Measurements from ENCODE around the gene NDUFB11. TPM values are rescaled to one million over a fixed set of nuclear protein-coding genes. Genes with fewer than 3 reads are reported as not detected.
"Not testable (repeated sequence)": the region's sequence is repeated elsewhere in the genome, so short reads cannot be mapped to it uniquely, and the experiment has no call there.

Gene NDUFB11
- total RNA-seq, 4 donors from 2014 or later, result 105 to 172 (median 168) TPM

DNA sequence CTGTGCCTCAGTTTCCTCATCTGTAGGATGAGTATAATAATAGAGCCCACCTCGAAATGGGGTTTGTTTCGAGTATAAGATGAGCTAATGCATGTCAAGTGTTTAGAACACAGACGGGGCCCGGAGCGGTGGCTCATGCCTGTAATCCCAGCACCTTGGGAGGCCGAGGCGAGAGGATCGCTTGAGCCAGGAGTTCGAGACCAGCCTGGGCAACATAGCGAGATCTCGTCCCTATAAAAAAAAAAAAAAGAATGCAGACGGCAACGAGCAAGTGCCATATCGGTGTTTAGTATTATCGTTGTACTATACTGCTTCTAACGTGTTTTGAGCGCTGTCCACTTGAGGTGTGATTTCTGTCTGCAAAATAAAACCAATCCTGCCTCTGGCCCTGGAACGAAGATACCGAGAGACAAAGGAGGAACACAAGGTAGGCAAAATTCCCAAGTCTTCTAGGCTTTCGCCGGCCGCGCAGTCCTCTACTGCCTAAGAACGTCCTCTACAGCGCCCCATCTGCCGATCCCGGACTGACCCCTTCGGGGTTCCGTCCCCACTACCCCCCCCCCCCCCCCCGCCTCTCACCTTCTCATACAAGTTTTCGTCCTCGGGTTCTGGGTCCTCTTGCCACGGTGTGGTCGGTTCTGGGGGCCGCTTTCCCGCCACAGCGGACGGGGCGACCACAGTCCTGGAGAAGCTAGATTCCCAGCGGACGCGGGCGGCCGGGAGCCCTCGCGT is 442 bp downstream of the NDUFB11 start:
- ATAC-seq, result peak; percentile 29 to 43
- H3K27me3 ChIP-seq, result no peaks in the 10 kb centered on the region
- H3K36me3 ChIP-seq, result no peaks in the 10 kb centered on the region
- peak in 1 of 2 donors; percentile 43 for DNase-seq
- H3K27ac ChIP-seq, result peak overlapping the region; percentile 95 to 99 (median 96)
- intact Hi-C loops (cut with DNase I; ENCODE audit: low total_unique reads), result loop anchor here (1.0 to 10.0 kb wide), 2 partner anchors 15 to 341 kb away; partner anchors contain the start of gene ZNF41
- no peak for TF ChIP-seq POLR2A (IDR thresholded peaks at IDR 0.05)
- TF ChIP-seq, protein P1, sequence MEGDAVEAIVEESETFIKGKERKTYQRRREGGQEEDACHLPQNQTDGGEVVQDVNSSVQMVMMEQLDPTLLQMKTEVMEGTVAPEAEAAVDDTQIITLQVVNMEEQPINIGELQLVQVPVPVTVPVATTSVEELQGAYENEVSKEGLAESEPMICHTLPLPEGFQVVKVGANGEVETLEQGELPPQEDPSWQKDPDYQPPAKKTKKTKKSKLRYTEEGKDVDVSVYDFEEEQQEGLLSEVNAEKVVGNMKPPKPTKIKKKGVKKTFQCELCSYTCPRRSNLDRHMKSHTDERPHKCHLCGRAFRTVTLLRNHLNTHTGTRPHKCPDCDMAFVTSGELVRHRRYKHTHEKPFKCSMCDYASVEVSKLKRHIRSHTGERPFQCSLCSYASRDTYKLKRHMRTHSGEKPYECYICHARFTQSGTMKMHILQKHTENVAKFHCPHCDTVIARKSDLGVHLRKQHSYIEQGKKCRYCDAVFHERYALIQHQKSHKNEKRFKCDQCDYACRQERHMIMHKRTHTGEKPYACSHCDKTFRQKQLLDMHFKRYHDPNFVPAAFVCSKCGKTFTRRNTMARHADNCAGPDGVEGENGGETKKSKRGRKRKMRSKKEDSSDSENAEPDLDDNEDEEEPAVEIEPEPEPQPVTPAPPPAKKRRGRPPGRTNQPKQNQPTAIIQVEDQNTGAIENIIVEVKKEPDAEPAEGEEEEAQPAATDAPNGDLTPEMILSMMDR (IDR thresholded peaks at IDR 0.05 in 4 of 5, conservative IDR thresholded peaks at IDR 0.05 in 1 of 5), result no peak
- H3K4me3 ChIP-seq, result peak overlapping the region; percentile 78 to 96 (median 82)
- no peaks in the 10 kb centered on the region for H3K9me3 ChIP-seq
- in situ Hi-C loops (cut with MboI; ENCODE audit: low sequenced_read_pairs in 4 of 4), result no loop called here
- H3K4me1 ChIP-seq, result peaks cover 8 to 12% of the 10 kb centered on the region in 2 donors

DNA sequence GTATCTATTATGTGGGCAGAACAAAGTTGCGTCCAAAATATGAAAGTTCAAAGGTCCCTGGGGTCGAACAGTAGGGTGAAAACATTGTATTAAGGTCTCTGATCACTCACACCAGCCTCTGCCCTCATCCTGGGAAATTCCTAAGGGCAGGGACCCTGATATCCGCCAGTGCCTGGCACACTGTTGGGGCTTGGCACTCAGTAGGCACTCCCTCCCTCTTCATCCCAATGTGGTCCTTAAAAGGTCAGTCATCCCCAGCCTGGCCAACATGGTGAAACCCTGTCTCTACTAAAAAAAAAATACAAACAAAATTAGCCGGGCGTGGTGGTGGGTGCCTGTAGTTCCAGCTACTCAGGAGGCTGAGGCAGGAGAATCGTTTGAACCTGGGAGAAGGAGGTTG is 6.3 kb downstream of the NDUFB11 start:
- no peaks in the 10 kb centered on the region for H3K36me3 ChIP-seq
- H3K4me3 ChIP-seq, result no peak overlapping the region
- no peak for ATAC-seq
- DNase-seq, result no peak
- in situ Hi-C loops (cut with MboI; ENCODE audit: low sequenced_read_pairs in 4 of 4) (no loop called here), intact Hi-C loops (cut with DNase I; ENCODE audit: low total_unique reads) (loop anchor here (10.0 kb wide), 1 partner anchor 593 kb away; the partner anchor contains the start of gene ZNF674)
- H3K27me3 ChIP-seq, result no peaks in the 10 kb centered on the region
- no peak for TF ChIP-seq POLR2A (IDR thresholded peaks at IDR 0.05)
- TF ChIP-seq, protein P1 (IDR thresholded peaks at IDR 0.05 in 4 of 5, conservative IDR thresholded peaks at IDR 0.05 in 1 of 5), result no peak
- no peaks in the 10 kb centered on the region for H3K9me3 ChIP-seq
- no peaks in the 10 kb centered on the region for H3K4me1 ChIP-seq
- peak overlapping the region in 1 of 4 donors; percentile 46 for H3K27ac ChIP-seq

DNA sequence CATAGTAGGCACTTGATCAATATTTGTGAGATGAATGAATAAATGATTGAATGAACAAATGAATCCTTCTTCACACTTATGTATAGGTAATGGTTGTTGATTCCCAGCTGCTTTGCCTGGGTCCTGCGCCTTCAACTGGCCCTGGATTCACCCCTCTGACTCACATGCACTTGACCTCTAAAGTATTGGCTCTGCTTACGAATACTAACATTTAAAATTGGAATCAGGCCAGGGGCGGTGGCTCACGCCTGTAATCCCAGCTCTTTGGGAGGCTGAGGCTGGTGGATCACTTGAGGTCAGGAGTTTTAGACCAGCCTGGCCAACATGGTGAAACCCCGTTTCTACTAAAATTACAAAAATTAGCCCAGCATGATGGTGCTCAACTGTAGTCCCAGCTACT is 8.9 kb downstream of the NDUFB11 start:
- H3K27me3 ChIP-seq; in situ Hi-C loops (cut with MboI; ENCODE audit: low sequenced_read_pairs in 4 of 4); DNase-seq; H3K36me3 ChIP-seq; H3K4me1 ChIP-seq; H3K27ac ChIP-seq; H3K4me3 ChIP-seq; H3K9me3 ChIP-seq: not testable (repeated sequence)
- ATAC-seq, result peak in 1 of 2 donors; percentile 58
- intact Hi-C loops (cut with DNase I; ENCODE audit: low total_unique reads), result loop anchor here (10.0 kb wide), 1 partner anchor 591 kb away; the partner anchor contains the start of gene ZNF674

DNA sequence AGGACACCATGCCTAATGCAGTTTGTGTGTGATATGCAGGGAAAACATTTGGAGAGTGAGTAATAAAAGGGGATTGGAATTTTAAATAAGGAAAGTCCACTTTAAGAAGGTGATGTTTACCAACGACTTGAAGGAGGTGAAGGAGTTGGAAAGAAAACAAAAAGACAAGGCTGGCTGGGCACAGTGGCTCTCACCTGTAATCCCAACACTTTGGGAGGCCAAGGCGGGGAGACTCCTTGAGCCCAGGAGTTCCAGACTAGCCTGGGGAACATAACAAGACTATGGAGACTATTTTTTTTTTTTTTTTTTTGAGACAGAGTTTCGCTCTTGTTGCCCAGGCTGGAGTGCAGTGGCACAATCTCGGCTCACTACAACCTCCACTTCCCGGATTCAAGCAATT is 11.0 kb downstream of the NDUFB11 start:
- no peaks in the 10 kb centered on the region for H3K27me3 ChIP-seq
- H3K9me3 ChIP-seq, result no peaks in the 10 kb centered on the region
- no peak for TF ChIP-seq POLR2A (IDR thresholded peaks at IDR 0.05)
- TF ChIP-seq, protein P1 (IDR thresholded peaks at IDR 0.05 in 4 of 5, conservative IDR thresholded peaks at IDR 0.05 in 1 of 5), result no peak
- intact Hi-C loops (cut with DNase I; ENCODE audit: low total_unique reads) (loop anchor here (10.0 kb wide), 1 partner anchor 589 kb away; the partner anchor contains the start of gene ZNF674), in situ Hi-C loops (cut with MboI; ENCODE audit: low sequenced_read_pairs in 4 of 4) (no loop called here)
- H3K27ac ChIP-seq, result no peak overlapping the region
- DNase-seq (no peak), ATAC-seq (no peak)
- peaks cover 0 to 4% of the 10 kb centered on the region in 2 donors for H3K4me1 ChIP-seq
- no peak overlapping the region for H3K4me3 ChIP-seq
- no peaks in the 10 kb centered on the region for H3K36me3 ChIP-seq

DNA sequence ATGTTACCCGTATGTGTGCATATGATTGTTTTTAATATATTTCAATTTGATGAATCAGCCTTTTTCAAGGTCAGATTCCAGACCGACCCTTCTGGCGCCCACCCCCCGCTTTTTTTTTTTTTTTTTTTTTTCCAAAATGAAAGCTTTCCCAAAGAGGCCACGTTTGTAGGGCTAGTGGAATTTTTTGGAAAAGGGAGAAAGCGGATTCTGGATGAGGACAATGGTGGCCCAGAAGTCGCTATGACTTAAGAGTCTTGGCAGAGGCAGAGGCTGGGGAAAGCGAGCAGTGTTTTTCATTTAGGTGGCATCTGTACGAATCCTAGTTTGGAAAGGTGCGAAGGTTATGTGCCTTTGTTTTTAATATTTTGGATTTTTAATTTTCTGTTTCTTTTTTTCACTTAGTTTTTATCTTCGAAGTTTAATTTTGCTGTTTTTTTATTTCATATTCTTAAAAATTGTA is 14.6 kb downstream of the NDUFB11 start:
- H3K4me1 ChIP-seq, result peaks cover 0 to 4% of the 10 kb centered on the region in 2 donors
- no peaks in the 10 kb centered on the region for H3K27me3 ChIP-seq
- no peaks in the 10 kb centered on the region for H3K36me3 ChIP-seq
- no peaks in the 10 kb centered on the region for H3K9me3 ChIP-seq
- intact Hi-C loops (cut with DNase I; ENCODE audit: low total_unique reads) (loop anchor here (1.0 to 10.0 kb wide), 2 partner anchors 14 to 585 kb away; partner anchors contain the start of genes NDUFB11 and ZNF674), in situ Hi-C loops (cut with MboI; ENCODE audit: low sequenced_read_pairs in 4 of 4) (no loop called here)
- DNase-seq, result no peak
- no peak for TF ChIP-seq POLR2A (IDR thresholded peaks at IDR 0.05)
- TF ChIP-seq, protein P1 (IDR thresholded peaks at IDR 0.05 in 4 of 5, conservative IDR thresholded peaks at IDR 0.05 in 1 of 5), result no peak
- peak overlapping the region; percentile 62 to 70 (median 70) for H3K4me3 ChIP-seq
- ATAC-seq, result no peak
- H3K27ac ChIP-seq, result peak overlapping the region; percentile 83 to 88 (median 87)
